ENCODE data around the gene IL23R. TPM values are rescaled to one million over a fixed set of nuclear protein-coding genes. Genes with fewer than 3 reads are reported as not detected.
A peak's percentile ranks its signal among the peaks of the same experiment; 100 is the strongest.

IL23R gene
- total RNA-seq, 3 donors from 2014 or later (not counting 1 experiment from before 2014, with no cell fraction given) = 0.31 to 0.55 (median 0.34) TPM

DNA sequence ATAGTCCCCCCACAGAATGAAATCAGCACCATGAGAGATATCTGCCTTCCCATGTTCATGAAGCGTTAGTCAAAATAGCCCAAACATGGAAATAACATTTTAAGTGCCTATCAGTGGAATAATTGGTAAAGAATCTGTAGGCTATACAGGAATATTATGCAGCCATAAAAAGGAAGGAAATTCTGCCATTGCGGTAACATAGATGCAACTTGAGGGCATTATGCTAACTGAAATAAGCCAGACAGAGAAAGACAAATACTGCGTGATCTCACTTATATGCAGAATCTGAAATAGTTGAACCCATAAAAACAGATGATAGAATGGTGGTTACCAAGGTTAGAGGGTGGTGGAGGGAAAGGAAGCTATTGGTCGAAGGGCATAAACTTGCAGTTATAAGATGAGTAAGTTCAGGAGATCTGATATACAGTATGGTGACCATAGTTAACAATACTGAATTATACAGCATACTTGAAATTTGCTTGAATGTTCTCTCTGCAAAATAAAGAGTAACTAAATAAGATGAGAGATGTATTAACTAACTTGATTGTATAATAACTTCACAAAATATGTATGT is 699 bp upstream of the IL23R start:
- Histone ChIP-seq H3K36me3 (ENCODE audit: control insufficient read depth, insufficient read depth, low read length) (no peaks in the 10 kb centered on the region), H3K4me1 (ENCODE audit: control insufficient read depth, insufficient read depth, low read length) (peaks cover 3% of the 10 kb centered on the region), H3K9me3 (ENCODE audit: control insufficient read depth, insufficient read depth, low read length) (no peaks in the 10 kb centered on the region), H3K27ac (ENCODE audit: low read length) (peak overlapping the region; percentile 45), H3K27me3 (ENCODE audit: control insufficient read depth, insufficient read depth, low read length) (no peaks in the 10 kb centered on the region), H3K4me3 (ENCODE audit: low read length) (no peak overlapping the region)
- peaks cover 9% of the 10 kb centered on the region in 2 donors for H3K4me1 Mint-ChIP-seq
- H3K4me3 Mint-ChIP-seq = no peak overlapping the region
- DNase-seq = no peak
- intact Hi-C loops (cut with micrococcal nuclease) = no loop called here
- H3K36me3 Mint-ChIP-seq = no peaks in the 10 kb centered on the region
- H3K9me3 Mint-ChIP-seq = peaks cover 2% of the 10 kb centered on the region in 2 donors
- TF ChIP-seq CTCF (IDR thresholded peaks at IDR 0.05) = no peak
- H3K27ac Mint-ChIP-seq = peak overlapping the region; percentile 40 to 63
- ATAC-seq = no peak
- 74% methylated on average over 3 of the region's 4 CpGs for WGBS (ENCODE audit: insufficient coverage)
- H3K27me3 Mint-ChIP-seq (ENCODE audit: low read depth in 2 of 2) = peaks cover 0 to under 1% of the 10 kb centered on the region in 2 donors

DNA sequence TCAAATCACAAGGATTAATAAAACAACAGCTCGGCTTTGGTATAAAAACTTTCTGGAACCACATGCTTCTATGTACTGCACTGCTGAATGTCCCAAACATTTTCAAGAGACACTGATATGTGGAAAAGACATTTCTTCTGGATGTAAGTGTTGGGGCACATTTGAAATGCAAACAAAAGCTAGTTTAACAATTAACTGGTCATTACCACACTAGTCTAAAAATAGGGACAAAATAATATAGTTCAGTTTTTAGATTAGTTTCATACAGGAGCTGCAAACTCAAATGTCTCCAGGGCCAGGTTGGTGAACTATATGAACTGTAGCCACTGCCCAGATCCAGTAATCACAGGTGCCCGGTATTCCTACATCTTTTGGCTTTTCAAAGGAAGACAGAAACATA is 3.2 kb downstream of the IL23R start:
- H3K27ac Mint-ChIP-seq = no peak overlapping the region
- 82% methylated on average over 2 of the region's 2 CpGs for WGBS (ENCODE audit: insufficient coverage)
- Histone ChIP-seq H3K9me3 (ENCODE audit: control insufficient read depth, insufficient read depth, low read length) (no peaks in the 10 kb centered on the region), H3K4me3 (ENCODE audit: low read length) (no peak overlapping the region), H3K27ac (ENCODE audit: low read length) (no peak overlapping the region), H3K36me3 (ENCODE audit: control insufficient read depth, insufficient read depth, low read length) (no peaks in the 10 kb centered on the region), H3K4me1 (ENCODE audit: control insufficient read depth, insufficient read depth, low read length) (peaks cover 11% of the 10 kb centered on the region), H3K27me3 (ENCODE audit: control insufficient read depth, insufficient read depth, low read length) (no peaks in the 10 kb centered on the region)
- peaks cover 0 to 2% of the 10 kb centered on the region in 2 donors for H3K27me3 Mint-ChIP-seq (ENCODE audit: low read depth in 2 of 2)
- H3K4me3 Mint-ChIP-seq = no peak overlapping the region
- H3K4me1 Mint-ChIP-seq = peaks cover 25 to 27% of the 10 kb centered on the region in 2 donors
- H3K9me3 Mint-ChIP-seq = peaks cover 2% of the 10 kb centered on the region in 2 donors
- TF ChIP-seq CTCF (IDR thresholded peaks at IDR 0.05) = no peak
- intact Hi-C loops (cut with micrococcal nuclease) = no loop called here
- ATAC-seq = no peak
- no peaks in the 10 kb centered on the region for H3K36me3 Mint-ChIP-seq
- no peak for DNase-seq

DNA sequence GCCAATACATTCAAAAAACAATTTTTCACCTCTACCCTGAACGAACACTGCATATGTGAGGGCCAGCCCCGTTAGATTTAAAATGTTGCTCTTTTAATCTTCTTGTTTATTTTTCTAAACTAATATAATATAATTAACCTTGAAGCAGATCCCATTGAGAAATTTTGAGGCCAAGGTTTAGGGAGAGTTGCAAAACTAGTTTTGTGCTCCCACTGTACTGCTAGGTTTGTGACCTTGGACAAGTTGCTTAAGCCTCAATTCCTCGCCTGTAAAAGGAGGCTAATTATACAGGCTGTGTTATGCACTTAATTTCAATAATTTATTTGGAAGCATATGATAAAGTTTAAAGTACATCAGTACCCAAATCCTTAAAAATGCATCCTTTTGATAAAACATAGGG is 3.7 kb downstream of the IL23R start:
- H3K27ac Mint-ChIP-seq = no peak overlapping the region
- TF ChIP-seq CTCF (IDR thresholded peaks at IDR 0.05) = no peak
- H3K27me3 ChIP-seq (ENCODE audit: control insufficient read depth, insufficient read depth, low read length) = no peaks in the 10 kb centered on the region
- H3K4me1 ChIP-seq (ENCODE audit: control insufficient read depth, insufficient read depth, low read length) = peaks cover 11% of the 10 kb centered on the region
- intact Hi-C loops (cut with micrococcal nuclease) = loop anchor here (5.0 kb wide), 1 partner anchor 167 kb away; no protein-coding TSS in a partner anchor
- peaks cover 0 to 2% of the 10 kb centered on the region in 2 donors for H3K27me3 Mint-ChIP-seq (ENCODE audit: low read depth in 2 of 2)
- no peaks in the 10 kb centered on the region for H3K9me3 ChIP-seq (ENCODE audit: control insufficient read depth, insufficient read depth, low read length)
- peaks cover 25 to 27% of the 10 kb centered on the region in 2 donors for H3K4me1 Mint-ChIP-seq
- no peaks in the 10 kb centered on the region for H3K36me3 Mint-ChIP-seq
- DNase-seq (no peak), ATAC-seq (no peak)
- no peak overlapping the region for H3K4me3 Mint-ChIP-seq
- no peaks in the 10 kb centered on the region for H3K36me3 ChIP-seq (ENCODE audit: control insufficient read depth, insufficient read depth, low read length)
- peaks cover 2% of the 10 kb centered on the region in 2 donors for H3K9me3 Mint-ChIP-seq
- no peak overlapping the region for H3K4me3 ChIP-seq (ENCODE audit: low read length)
- H3K27ac ChIP-seq (ENCODE audit: low read length) = no peak overlapping the region
- 100% methylated on average over 2 of the region's 3 CpGs for WGBS (ENCODE audit: insufficient coverage)

Data from natural killer cell (primary cell).